NCI-H1105 (cell line): ENCODE measurements around the gene LRMDA.

Source experiments
- DNase-seq: peaks from one replicate; lab custom pipeline; 2025; lab: John Stamatoyannopoulos, UW

LRMDA gene

DNA sequence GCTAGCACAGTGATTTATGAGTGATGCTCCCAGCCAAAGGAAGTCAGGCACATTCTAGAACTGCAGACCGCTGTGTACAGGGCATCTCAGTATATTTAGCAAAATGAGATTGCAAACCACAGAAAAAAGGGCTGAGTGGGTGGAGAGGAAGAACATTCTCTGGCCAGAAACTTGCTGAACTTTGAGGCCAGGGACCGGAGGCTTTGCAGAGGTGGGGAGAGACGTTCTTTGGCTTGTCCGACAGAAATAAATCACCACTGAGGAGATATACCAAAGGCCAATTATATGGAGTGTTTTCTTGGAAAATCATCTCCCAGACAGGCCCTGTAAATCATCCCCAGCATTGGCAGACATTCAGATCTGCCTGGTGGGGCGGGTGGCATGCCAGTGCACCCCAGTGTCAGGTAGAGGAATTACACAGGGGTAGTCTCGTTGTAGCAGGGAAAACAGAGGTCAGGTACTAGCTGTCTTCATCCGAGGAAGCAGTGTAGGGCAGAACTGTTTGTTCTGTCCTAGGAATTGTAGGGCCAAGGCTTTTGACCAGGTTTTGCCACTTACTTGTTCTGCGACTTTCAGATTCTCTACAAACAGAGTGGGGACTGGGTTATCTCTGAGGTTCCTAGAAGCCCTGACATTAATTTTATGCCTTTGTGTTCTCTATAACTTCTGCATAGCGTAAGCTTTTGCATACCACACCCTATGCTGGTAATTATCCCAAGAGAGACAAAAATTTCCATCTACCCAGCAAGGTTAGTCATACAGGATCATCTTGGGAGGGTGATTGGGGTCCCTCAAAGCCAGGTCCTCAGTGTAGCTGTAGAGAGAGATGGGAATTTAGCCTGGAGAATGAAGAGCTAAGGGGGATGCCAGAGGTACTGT is 655.6 kb downstream of the LRMDA start:
- DNase-seq, result peak; percentile 17

GRCh38 chr10:76088008-76088407 is 656.6 kb downstream of the LRMDA start:
- DNase-seq, result no peak

GRCh38 chr10:76088980-76089379 is 657.6 kb downstream of the LRMDA start:
- no peak for DNase-seq

DNA sequence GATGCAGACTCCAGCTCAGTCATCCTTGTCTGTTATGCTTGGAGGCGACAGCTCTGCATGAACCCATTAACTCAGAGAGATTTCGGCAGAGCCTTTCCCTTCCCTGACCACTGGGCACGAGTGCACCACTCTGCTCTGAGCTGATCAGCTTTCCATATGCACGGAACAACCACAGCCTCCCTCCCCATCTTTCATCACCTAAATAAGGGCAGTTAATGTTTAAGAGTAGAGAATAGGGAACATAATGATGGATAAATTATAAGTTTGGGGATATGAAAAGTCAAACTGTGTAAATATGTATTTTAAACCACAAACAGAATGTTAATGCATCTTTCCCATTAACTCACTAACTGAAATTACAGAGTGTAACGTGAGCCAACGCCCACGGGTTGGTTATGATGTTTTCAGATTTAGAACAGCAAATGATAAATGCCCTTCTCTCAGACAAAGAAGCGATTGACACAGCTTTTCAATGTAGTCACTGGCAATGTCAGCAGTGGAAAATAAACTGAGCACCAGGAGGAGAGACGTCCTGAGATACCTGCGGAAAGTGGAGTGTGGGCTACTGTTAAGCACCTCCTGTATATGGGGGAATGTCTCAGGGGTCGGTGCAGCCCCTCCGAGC is 658.2 kb downstream of the LRMDA start:
- no peak for DNase-seq

DNA sequence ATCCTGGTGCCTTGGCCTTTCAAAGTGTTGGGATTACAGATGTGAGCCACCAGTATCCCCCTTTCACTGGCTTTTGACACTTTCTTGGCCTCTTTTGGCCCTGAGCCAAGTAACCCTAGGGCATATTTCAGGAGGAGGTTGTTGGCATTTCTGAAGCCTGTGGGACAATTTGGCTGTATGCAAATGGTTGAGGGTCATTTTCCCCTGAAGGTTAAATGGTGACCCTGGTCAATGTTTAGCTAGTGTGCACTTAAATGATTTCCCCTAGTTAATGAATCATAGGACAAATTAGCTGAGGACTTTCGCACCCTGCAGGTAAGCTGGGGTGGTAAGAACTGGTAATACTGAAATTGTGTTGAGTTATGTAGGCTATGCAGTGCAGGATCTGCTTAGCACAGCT is 660.5 kb downstream of the LRMDA start:
- no peak for DNase-seq

DNA sequence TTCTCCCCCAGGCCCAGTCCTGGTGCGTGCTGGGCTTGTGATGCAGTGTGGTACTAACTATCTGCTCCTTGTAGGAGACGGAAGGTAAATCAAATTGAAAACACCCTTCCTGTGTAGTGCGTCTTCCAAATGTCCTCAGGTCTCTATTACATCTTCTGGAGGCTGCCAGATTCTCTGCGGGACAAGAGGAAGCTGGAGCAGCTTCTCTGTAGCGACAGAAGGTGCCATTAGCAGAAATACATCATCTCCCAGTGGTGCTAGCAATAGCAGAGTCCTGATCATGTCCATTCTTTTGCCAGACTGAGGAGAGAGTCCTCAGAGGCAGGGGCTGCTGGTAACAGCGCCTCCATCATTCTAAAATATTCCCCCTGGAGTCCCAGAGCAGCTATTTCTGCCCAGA is 675.2 kb downstream of the LRMDA start:
- DNase-seq, result no peak

DNA sequence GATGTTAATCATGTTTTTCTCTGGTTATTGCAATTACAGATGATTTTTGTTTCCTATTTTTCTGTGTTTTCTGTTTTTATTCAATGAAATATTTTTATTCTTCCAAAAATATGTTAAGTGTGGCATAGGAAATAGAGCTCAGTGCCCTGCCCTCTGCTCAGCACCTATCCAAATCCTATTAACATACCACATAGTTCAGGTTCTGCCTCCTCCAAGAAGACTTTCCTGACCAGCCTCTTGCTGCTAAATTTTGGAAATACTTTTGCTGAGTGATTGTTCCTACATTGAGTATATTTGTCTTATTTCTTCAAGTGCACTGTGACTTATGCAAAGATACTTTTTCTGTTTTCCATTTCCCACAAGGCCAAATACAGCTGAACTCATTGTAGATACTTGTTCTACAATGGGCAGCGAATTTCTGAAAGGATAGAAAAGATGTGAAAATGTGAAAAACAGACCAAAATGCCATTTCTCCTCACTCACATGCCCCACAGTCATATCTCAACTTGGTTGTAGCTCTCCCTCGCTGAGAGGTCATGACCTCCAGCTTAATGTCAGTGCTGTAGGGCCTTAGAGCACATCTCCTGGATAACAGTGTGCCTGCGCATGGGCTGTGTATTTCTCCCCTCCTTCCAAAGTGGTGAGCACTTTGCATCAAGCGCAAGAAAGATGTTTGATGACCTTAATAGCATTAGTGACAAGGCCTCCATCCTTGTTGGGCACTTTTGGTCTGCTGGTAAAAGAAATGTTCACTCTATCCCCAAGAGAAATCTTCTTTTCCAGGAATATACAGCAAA is 677.3 kb downstream of the LRMDA start:
- no peak for DNase-seq

- no peak for DNase-seq
Observed at GRCh38 chr10:76111404-76111803, 680.0 kb downstream of the LRMDA start.

DNA sequence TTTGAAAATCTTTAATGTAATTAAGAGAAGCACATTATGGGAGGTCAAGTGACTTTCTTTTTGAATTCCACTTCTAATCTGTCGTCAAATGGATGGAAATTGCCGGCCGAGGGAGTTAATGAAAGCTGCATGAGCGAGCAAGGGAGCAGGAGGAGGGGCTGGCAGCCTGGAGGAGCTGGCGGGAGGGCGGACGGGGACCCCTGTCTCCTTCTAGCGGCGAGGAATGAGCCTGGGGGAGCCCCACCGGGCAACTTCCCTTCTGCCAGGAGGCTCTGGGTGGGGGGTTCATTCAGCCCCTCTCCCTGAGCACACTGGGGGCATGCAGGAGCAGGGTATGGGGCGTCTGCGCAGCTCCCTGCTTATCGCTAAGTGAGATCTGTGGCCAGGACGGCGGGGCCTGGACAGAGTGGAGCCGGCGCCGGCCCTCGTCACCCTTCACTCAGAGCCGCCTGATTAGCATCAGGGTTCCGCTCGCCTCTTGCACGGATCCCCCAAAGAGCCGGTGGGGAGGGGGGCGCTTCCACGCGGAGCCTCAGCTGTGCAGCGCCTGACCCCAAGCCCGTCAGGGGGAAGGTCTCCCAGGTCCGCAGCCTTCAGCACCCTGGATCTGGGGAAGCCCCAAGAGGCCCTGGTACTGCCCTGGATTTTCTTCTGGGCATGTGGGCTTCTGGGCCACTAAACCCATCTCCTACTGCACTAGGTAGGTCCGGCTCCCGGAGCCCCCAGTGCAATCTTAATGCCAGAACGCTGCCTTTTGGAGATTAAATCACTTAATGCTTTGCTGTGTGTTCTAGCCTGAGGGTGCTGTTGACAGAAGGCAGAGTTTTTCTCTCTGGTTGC is 680.8 kb downstream of the LRMDA start:
- no peak for DNase-seq

GRCh38 chr10:76112826-76113150 is 681.4 kb downstream of the LRMDA start:
- DNase-seq, result no peak

GRCh38 chr10:76113952-76114351 is 682.5 kb downstream of the LRMDA start:
- no peak for DNase-seq

DNA sequence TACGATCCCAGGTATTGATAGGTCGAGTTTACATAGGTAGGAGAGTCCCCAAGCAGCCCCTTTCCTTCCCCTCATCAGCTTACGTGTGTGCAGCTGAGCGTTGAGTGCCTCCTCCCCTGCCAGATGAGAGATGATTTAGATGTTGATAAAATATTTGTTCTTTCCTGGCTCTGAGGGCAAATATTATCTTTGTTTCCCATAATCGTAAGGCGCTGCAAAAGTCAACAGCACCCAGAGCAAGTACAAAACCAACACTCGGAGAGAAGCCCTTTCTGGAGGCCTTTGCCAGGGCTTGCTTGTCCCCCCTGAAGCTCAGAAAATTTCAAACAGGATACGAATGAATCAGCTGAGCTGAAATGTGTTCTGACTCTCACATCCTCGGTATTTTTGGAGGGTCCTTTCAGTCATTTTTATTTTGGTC is 683.2 kb downstream of the LRMDA start:
- no peak for DNase-seq

- no peak for DNase-seq
Observed at GRCh38 chr10:76115131-76115470, 683.7 kb downstream of the LRMDA start.

GRCh38 chr10:76115471-76116155 is 684.2 kb downstream of the LRMDA start:
- no peak for DNase-seq

DNA sequence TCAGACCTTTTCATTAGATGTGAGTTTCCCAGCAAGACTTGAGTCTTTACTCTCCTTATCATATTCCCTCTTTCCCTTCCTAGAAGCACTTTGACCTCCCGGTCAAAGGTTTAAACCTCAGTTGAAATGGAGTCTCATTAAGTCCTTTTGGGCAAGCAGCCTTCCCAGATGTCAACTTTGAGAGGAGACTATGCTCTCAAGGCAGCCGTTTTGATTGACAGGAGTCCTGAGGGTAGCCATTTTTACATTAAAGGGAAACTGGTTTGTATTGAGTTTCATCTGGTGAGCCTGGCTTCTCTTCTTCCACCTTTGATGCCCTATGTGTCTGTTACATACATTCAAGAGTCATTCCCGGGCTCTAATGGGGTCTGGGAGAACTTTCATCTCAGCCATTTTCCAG is 685.1 kb downstream of the LRMDA start:
- no peak for DNase-seq

- DNase-seq, result no peak
Observed at GRCh38 chr10:76117949-76118348, 686.5 kb downstream of the LRMDA start.

GRCh38 chr10:76119036-76119435 is 687.6 kb downstream of the LRMDA start:
- no peak for DNase-seq

DNA sequence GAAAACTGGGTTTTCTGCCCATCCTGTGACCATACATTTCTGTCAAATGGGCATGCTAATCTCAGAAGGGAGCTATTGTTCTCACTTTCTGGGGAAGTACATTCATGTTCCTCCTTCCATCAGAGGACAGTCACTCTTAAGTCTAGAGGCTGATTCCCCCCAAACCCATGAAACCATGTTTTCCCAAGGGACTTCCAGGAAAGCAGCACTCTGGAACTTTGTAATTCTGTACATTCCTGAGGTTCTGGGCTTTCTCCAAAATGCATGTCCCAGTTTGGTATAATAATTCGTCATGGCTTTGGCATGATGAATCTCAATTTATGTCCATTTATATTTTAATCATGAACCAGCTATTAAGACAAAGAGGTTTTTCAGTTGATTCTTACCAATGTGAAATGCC is 688.1 kb downstream of the LRMDA start:
- DNase-seq, result no peak

- no peak for DNase-seq
Observed at GRCh38 chr10:76122056-76122455, 690.6 kb downstream of the LRMDA start.

GRCh38 chr10:76124280-76124679 is 692.9 kb downstream of the LRMDA start:
- no peak for DNase-seq

DNA sequence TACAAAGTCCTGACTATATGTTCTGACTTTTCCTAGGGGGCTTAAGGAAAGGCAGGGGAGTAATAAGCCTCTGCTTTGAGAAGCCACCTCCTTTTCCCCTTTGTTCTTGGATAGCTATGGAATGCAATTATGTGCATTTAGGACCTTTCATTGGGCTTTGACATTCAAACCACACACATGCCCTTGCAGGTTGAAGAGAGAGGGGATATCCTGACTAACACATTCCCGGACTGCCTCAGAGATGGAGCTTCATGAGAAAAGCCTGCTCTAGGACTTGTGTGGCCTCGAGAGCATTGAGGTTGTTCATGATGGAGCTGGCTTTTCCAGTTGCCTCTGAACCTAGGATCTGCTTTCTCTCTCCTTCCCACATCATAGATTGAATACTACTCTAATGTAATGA is 694.5 kb downstream of the LRMDA start:
- DNase-seq, result no peak
